A549 treated with GW870086 at 1 μM for 4 hours (cell line): ENCODE results near the gene GPR37. TPM values are rescaled to one million over a fixed set of nuclear protein-coding genes. Genes with fewer than 3 reads are reported as not detected.

Source experiments
- total RNA-seq: library from RNA; stranded (reverse); fragments of 200-300 nt; extraction: Qiagen RNA extraction; gene quantifications from 5 replicates; pipeline ENCODE4 v1.2.3, GENCODE V29; 2022; ENCODE audit warnings: low read depth

GPR37 gene, protein sequence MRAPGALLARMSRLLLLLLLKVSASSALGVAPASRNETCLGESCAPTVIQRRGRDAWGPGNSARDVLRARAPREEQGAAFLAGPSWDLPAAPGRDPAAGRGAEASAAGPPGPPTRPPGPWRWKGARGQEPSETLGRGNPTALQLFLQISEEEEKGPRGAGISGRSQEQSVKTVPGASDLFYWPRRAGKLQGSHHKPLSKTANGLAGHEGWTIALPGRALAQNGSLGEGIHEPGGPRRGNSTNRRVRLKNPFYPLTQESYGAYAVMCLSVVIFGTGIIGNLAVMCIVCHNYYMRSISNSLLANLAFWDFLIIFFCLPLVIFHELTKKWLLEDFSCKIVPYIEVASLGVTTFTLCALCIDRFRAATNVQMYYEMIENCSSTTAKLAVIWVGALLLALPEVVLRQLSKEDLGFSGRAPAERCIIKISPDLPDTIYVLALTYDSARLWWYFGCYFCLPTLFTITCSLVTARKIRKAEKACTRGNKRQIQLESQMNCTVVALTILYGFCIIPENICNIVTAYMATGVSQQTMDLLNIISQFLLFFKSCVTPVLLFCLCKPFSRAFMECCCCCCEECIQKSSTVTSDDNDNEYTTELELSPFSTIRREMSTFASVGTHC
- total RNA-seq: 0.34 to 0.74 TPM (median 0.64 TPM) in 5 replicates

DNA sequence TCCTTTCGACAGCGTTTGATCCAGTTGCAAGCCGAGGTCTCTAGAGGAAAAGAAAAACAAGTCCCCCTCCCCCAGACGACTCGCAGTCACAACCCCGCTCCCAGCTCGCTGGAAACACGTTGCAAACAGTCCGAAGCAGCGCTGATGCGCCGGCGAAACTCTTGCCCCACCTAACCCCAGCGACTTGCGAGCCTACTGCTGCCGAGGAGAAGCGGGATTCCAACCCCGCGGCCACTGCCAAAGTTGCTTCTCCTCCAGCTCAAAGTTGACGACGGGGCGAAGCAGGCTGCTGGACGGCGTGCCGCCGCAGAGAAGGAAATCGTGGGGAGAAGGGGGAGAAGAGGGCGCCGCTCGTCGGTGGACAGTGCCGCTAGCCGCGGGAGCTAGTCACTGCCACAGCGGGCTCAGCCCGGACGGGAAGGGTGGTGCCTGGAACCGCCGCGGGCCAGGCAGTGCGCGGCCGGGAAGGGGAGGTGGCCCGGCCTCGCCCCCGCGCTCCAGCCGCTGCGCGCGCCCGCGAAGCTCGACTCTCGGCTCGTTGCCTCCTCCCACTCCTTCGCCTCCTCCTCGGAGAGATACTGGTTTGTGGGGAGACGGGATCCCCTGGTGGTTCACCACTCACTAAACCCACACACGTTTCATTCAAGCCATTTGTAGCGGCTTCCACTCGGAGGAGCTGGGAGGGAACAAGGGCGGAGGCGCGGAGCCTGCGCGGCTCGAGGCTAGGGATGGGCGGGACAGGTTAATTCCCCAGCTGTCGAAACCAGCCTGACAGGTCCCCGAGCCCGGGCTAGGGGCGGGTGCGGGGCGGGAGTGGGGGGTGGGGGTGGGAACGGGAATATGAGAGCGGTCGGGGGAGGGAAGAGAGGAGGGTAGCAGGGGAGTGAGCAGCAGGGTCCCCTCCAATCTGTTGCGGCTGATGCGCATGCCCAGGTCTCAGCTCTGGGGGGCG lies at the start of gene GPR37:
GPR37 (minus strand) TSS at position 392 of the 952 bp plus-strand sequence. CDS start 816 bp downstream, outside the sequence.

Other genes with a start within 250 kb of the GPR37 start
- gene POT1, start 164.0 kb upstream of the GPR37 start, total RNA-seq: 11.3 to 16.2 TPM (median 15.5 TPM) in 5 replicates